ENCODE measurements around the gene TMEM97. TPM values are rescaled to one million over a fixed set of nuclear protein-coding genes. Genes with fewer than 3 reads are reported as not detected.

TMEM97 gene
- total and polyA plus RNA-seq, 8 donors: 27.0 to 69.3 (median 45.0) TPM

GRCh38 chr17:28350271-28350670 is 31.3 kb downstream of the TMEM97 start:
- Histone ChIP-seq H3K27ac (no peak overlapping the region), H3K4me1 (peaks cover 0 to 14% of the 10 kb centered on the region in 2 donors), H3K4me3 (no peak overlapping the region), H3K9me3 (no peaks in the 10 kb centered on the region), H3K27me3 (no peaks in the 10 kb centered on the region), H3K36me3 (peaks cover 0 to 98% of the 10 kb centered on the region in 2 donors)
- no peak for ATAC-seq
- intact Hi-C loops (cut with DNase I): no loop called here
- no peak for TF ChIP-seq CTCF (IDR thresholded peaks at IDR 0.05)
- DNase-seq: no peak

GRCh38 chr17:28357061-28357900 is 38.3 kb downstream of the TMEM97 start, which contains the start of gene POLDIP2:
Gene POLDIP2 (minus strand): TSS chr17:28357527. CDS start chr17:28357448, 79 bp downstream.
- intact Hi-C loops (cut with DNase I): no loop called here
- DNase-seq (peak; percentile 92 to 99 (median 96)), ATAC-seq (peak; percentile 100)
- H3K4me1 ChIP-seq: peaks cover 17 to 33% of the 10 kb centered on the region in 2 donors
- H3K9me3 ChIP-seq: no peaks in the 10 kb centered on the region
- peaks cover 0 to 63% of the 10 kb centered on the region in 2 donors for H3K36me3 ChIP-seq
- TF ChIP-seq CTCF (IDR thresholded peaks at IDR 0.05): peak in 1 of 2 donors; percentile 29
- H3K27ac ChIP-seq: peak within 1 kb of the TSS; percentile 84 to 88
- H3K27me3 ChIP-seq: no peaks in the 10 kb centered on the region
- H3K4me3 ChIP-seq: peak within 1 kb of the TSS; percentile 95 to 98

DNA sequence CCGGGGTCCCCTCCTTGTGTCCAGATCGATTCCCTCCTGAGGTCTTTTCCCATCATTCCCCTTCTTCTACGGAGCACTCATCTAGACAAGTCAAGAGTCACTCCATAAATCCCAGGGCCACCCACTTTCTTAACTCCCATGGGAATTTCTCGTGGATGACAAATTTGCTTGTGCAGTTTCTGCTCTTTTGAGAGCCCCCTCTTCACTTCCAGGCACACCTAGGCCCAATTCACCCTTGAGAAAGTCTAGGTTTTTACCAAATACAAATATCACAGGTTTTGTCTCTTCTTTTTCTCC is 38.8 kb downstream of the TMEM97 start:
- peak overlapping the region; percentile 84 to 88 for H3K27ac ChIP-seq
- H3K27me3 ChIP-seq: no peaks in the 10 kb centered on the region
- H3K4me1 ChIP-seq: peaks cover 17 to 33% of the 10 kb centered on the region in 2 donors
- DNase-seq: no peak
- no peak for ATAC-seq
- intact Hi-C loops (cut with DNase I): no loop called here
- H3K9me3 ChIP-seq: no peaks in the 10 kb centered on the region
- peaks cover 0 to 63% of the 10 kb centered on the region in 2 donors for H3K36me3 ChIP-seq
- H3K4me3 ChIP-seq: peak overlapping the region; percentile 95 to 98
- TF ChIP-seq CTCF (IDR thresholded peaks at IDR 0.05): no peak

GRCh38 chr17:28363186-28363585 is 44.2 kb downstream of the TMEM97 start:
- no peak overlapping the region for H3K4me3 ChIP-seq
- ATAC-seq (no peak), DNase-seq (no peak)
- H3K9me3 ChIP-seq: no peaks in the 10 kb centered on the region
- TF ChIP-seq CTCF (IDR thresholded peaks at IDR 0.05): no peak
- no peak overlapping the region for H3K27ac ChIP-seq
- H3K36me3 ChIP-seq: peaks cover 0 to 66% of the 10 kb centered on the region in 2 donors
- intact Hi-C loops (cut with DNase I): no loop called here
- no peaks in the 10 kb centered on the region for H3K27me3 ChIP-seq
- H3K4me1 ChIP-seq: peaks cover 6 to 10% of the 10 kb centered on the region in 2 donors

- H3K27ac ChIP-seq: no peak overlapping the region
- H3K27me3 ChIP-seq: no peaks in the 10 kb centered on the region
- no peaks in the 10 kb centered on the region for H3K9me3 ChIP-seq
- H3K4me1 ChIP-seq: peaks cover 0 to 2% of the 10 kb centered on the region in 2 donors
- ATAC-seq (no peak), DNase-seq (no peak)
- no peak overlapping the region for H3K4me3 ChIP-seq
- intact Hi-C loops (cut with DNase I): no loop called here
- peaks cover 0 to 63% of the 10 kb centered on the region in 2 donors for H3K36me3 ChIP-seq
- no peak for TF ChIP-seq CTCF (IDR thresholded peaks at IDR 0.05)
Observed at GRCh38 chr17:28363776-28364650, 45.0 kb downstream of the TMEM97 start.

Measured in left lung (tissue), 10 donors.